ENCODE results near the gene PTPRC.

The PTPRC gene

GRCh38 chr1:198629610-198630009 is 9.2 kb upstream of the PTPRC start:
- no peak for DNase-seq (ENCODE audit: low spot score)
- in situ Hi-C loops (cut with MboI; ENCODE audit: low sequenced_read_pairs, unreplicated experiment), result loop anchor here (25.0 kb wide), 1 partner anchor 467 kb away; the partner anchor contains the start of gene NEK7
- TF ChIP-seq CTCF (IDR thresholded peaks at IDR 0.05; ENCODE audit: borderline replicate concordance, control extremely low read depth, extremely low read depth, insufficient read depth, missing control alignments), result no peak

GRCh38 chr1:198630863-198631262 is 8.0 kb upstream of the PTPRC start:
- in situ Hi-C loops (cut with MboI; ENCODE audit: low sequenced_read_pairs, unreplicated experiment), result loop anchor here (25.0 kb wide), 1 partner anchor 469 kb away; the partner anchor contains the start of gene NEK7
- TF ChIP-seq CTCF (IDR thresholded peaks at IDR 0.05; ENCODE audit: borderline replicate concordance, control extremely low read depth, extremely low read depth, insufficient read depth, missing control alignments), result no peak
- no peak for DNase-seq (ENCODE audit: low spot score)

GRCh38 chr1:198631292-198631691 is 7.5 kb upstream of the PTPRC start:
- in situ Hi-C loops (cut with MboI; ENCODE audit: low sequenced_read_pairs, unreplicated experiment), result loop anchor here (25.0 kb wide), 1 partner anchor 469 kb away; the partner anchor contains the start of gene NEK7
- DNase-seq (ENCODE audit: low spot score), result no peak
- TF ChIP-seq CTCF (IDR thresholded peaks at IDR 0.05; ENCODE audit: borderline replicate concordance, control extremely low read depth, extremely low read depth, insufficient read depth, missing control alignments), result no peak

GRCh38 chr1:198632007-198632406 is 6.8 kb upstream of the PTPRC start:
- no peak for TF ChIP-seq CTCF (IDR thresholded peaks at IDR 0.05; ENCODE audit: borderline replicate concordance, control extremely low read depth, extremely low read depth, insufficient read depth, missing control alignments)
- no peak for DNase-seq (ENCODE audit: low spot score)
- in situ Hi-C loops (cut with MboI; ENCODE audit: low sequenced_read_pairs, unreplicated experiment), result loop anchor here (25.0 kb wide), 1 partner anchor 470 kb away; the partner anchor contains the start of gene NEK7

- TF ChIP-seq CTCF (IDR thresholded peaks at IDR 0.05; ENCODE audit: borderline replicate concordance, control extremely low read depth, extremely low read depth, insufficient read depth, missing control alignments), result no peak
- in situ Hi-C loops (cut with MboI; ENCODE audit: low sequenced_read_pairs, unreplicated experiment), result loop anchor here (25.0 kb wide), 1 partner anchor 471 kb away; the partner anchor contains the start of gene NEK7
- no peak for DNase-seq (ENCODE audit: low spot score)
Observed at GRCh38 chr1:198633675-198634121, 5.1 kb upstream of the PTPRC start.

- in situ Hi-C loops (cut with MboI; ENCODE audit: low sequenced_read_pairs, unreplicated experiment), result loop anchor here (25.0 kb wide), 1 partner anchor 474 kb away; the partner anchor contains the start of gene NEK7
- no peak for DNase-seq (ENCODE audit: low spot score)
Observed at GRCh38 chr1:198635964-198636363, 2.9 kb upstream of the PTPRC start.

More at GRCh38 chr1:198635964-198636363, 2.9 kb upstream of the PTPRC start:
- TF ChIP-seq CTCF (IDR thresholded peaks at IDR 0.05; ENCODE audit: borderline replicate concordance, control extremely low read depth, extremely low read depth, insufficient read depth, missing control alignments), result no peak
